OCI-LY3 (cell line): ENCODE measurements around the gene CASS4.

Experiments used
- H2AFZ ChIP-seq: fragments of 200-600, 300-600 bp; shearing (Covaris generic); 2 replicates; pipeline ENCODE4 v1.6.0; 2014; ENCODE audit warnings: antibody characterized with exemption, low read depth, low read length
- H3K27ac ChIP-seq: fragments of 200-600, 300-600 bp; sonication (generic); 2 replicates; pipeline ENCODE4 v1.5.1; 2014; ENCODE audit warnings: mild to moderate bottlenecking, low read length, moderate library complexity, mixed read lengths
- H3K27me3 ChIP-seq: fragments of 200-600, 300-600 bp; sonication (generic); 2 replicates; pipeline ENCODE4 v1.6.1; 2014; ENCODE audit warnings: low read depth, low read length, mixed read lengths
- H3K36me3 ChIP-seq: fragments of 200-600, 300-600 bp; sonication (generic); replicated peaks from 2 replicates; pipeline ENCODE3; 2014; ENCODE audit warnings: low read depth, low read length, mixed read lengths
- H3K4me1 ChIP-seq: fragments of 300-600, 200-600 bp; sonication (generic); 2 replicates; pipeline ENCODE4 v1.6.1; 2014; ENCODE audit warnings: low read length, mixed read lengths
- H3K4me2 ChIP-seq: fragments of 200-600, 300-600 bp; sonication (generic); 2 replicates; pipeline ENCODE4 v1.6.1; 2014; ENCODE audit warnings: low read length, mixed read lengths
- H3K4me3 ChIP-seq: fragments of 300-600, 200-600 bp; sonication (generic); 2 replicates; pipeline ENCODE4 v1.5.1; 2014; ENCODE audit warnings: antibody characterized with exemption, mild to moderate bottlenecking, low read length, moderate library complexity
- H3K79me2 ChIP-seq: fragments of 300-600, 200-600 bp; shearing (Covaris generic); 2 replicates; pipeline ENCODE4 v1.6.1; 2014; ENCODE audit warnings: mild to moderate bottlenecking, low read length, mixed read lengths
- H3K9ac ChIP-seq: fragments of 300-600, 200-600 bp; shearing (Covaris generic); 2 replicates; pipeline ENCODE4 v1.6.0; 2014; ENCODE audit warnings: mild to moderate bottlenecking, low read length, moderate library complexity
- H3K9me3 ChIP-seq: fragments of 200-600, 300-600 bp; shearing (Covaris generic); 2 replicates; pipeline ENCODE4 v1.6.1; 2014; ENCODE audit warnings: low read length, mixed read lengths; ENCODE audit not compliant: insufficient read depth
- H4K20me1 ChIP-seq: fragments of 200-600, 300-600 bp; sonication (generic); 2 replicates; pipeline ENCODE4 v1.6.1; 2016; ENCODE audit warnings: low read length, mixed read lengths; ENCODE audit not compliant: insufficient read depth
- EZH2phosphoT487 ChIP-seq: fragments of 200-600 bp; shearing (Covaris generic); IDR thresholded peaks from 2 replicates; pipeline ENCODE4 v1.6.1; 2018; ENCODE audit warnings: antibody characterized with exemption, mixed run types, low read depth
- TF ChIP-seq, protein P1 (sequence below): fragments of 200-600, 300-600 bp; sonication (generic); IDR thresholded peaks from 2 replicates; pipeline ENCODE4 v1.5.1; 2014; ENCODE audit warnings: antibody characterized with exemption, low read length, low read depth

The CASS4 gene, protein sequence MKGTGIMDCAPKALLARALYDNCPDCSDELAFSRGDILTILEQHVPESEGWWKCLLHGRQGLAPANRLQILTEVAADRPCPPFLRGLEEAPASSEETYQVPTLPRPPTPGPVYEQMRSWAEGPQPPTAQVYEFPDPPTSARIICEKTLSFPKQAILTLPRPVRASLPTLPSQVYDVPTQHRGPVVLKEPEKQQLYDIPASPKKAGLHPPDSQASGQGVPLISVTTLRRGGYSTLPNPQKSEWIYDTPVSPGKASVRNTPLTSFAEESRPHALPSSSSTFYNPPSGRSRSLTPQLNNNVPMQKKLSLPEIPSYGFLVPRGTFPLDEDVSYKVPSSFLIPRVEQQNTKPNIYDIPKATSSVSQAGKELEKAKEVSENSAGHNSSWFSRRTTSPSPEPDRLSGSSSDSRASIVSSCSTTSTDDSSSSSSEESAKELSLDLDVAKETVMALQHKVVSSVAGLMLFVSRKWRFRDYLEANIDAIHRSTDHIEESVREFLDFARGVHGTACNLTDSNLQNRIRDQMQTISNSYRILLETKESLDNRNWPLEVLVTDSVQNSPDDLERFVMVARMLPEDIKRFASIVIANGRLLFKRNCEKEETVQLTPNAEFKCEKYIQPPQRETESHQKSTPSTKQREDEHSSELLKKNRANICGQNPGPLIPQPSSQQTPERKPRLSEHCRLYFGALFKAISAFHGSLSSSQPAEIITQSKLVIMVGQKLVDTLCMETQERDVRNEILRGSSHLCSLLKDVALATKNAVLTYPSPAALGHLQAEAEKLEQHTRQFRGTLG

DNA sequence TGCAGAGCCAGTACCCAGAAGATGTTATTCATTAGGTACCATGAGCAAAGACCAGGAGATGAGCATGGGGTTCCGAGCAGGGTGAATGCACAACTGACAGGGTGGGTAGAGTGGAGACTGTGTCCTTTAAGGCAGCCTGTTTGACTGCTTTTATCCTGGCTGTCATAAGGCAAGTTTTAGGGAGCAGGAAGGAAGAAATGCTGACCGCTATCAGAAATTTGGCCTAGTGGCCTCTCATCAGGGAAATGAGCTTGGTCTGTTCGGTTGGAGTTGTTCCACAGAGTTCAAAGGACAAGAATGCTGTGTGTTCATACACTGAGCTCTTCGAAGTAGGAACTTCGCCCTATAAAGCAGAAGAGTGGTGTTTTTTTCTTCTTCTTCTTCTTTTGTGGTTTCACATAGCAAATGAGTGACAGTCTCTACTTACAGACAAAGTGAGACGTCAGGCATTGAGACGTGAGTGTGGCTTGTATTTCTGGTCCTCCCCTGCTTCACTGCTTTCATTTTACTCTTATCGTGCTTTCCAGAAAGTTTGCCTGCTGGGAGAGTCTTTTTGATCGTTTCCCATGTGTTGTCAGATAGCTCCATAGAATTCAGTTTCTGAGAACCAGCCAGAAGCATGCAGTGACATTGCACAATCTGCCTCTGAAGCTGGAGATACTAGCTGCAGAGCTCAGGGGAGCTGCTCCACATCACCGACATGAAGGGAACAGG lies at the start of gene CASS4:
CASS4 (plus strand) TSS at position 502 of the 714 bp plus-strand sequence; CDS start at position 701, 199 bp downstream.
- Histone ChIP-seq H3K9me3 (no peaks in the 10 kb centered on the region), H3K4me2 (peak within 1 kb of the TSS; percentile 68), H3K27ac (peak within 1 kb of the TSS; percentile 81), H3K4me3 (peak within 1 kb of the TSS; percentile 50), H4K20me1 (no peaks in the 10 kb centered on the region), H3K4me1 (peaks cover 18% of the 10 kb centered on the region), H3K27me3 (no peaks in the 10 kb centered on the region), H2AFZ (no peak within 1 kb of the TSS; the same call in 1 of the 2 replicates), H3K79me2 (no peaks in the 10 kb centered on the region), H3K36me3 (peaks cover 55% of the 10 kb centered on the region), H3K9ac (peak within 1 kb of the TSS; percentile 36)
- TF ChIP-seq EZH2phosphoT487: no peak
- TF ChIP-seq, protein P1, sequence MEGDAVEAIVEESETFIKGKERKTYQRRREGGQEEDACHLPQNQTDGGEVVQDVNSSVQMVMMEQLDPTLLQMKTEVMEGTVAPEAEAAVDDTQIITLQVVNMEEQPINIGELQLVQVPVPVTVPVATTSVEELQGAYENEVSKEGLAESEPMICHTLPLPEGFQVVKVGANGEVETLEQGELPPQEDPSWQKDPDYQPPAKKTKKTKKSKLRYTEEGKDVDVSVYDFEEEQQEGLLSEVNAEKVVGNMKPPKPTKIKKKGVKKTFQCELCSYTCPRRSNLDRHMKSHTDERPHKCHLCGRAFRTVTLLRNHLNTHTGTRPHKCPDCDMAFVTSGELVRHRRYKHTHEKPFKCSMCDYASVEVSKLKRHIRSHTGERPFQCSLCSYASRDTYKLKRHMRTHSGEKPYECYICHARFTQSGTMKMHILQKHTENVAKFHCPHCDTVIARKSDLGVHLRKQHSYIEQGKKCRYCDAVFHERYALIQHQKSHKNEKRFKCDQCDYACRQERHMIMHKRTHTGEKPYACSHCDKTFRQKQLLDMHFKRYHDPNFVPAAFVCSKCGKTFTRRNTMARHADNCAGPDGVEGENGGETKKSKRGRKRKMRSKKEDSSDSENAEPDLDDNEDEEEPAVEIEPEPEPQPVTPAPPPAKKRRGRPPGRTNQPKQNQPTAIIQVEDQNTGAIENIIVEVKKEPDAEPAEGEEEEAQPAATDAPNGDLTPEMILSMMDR: no peak

DNA sequence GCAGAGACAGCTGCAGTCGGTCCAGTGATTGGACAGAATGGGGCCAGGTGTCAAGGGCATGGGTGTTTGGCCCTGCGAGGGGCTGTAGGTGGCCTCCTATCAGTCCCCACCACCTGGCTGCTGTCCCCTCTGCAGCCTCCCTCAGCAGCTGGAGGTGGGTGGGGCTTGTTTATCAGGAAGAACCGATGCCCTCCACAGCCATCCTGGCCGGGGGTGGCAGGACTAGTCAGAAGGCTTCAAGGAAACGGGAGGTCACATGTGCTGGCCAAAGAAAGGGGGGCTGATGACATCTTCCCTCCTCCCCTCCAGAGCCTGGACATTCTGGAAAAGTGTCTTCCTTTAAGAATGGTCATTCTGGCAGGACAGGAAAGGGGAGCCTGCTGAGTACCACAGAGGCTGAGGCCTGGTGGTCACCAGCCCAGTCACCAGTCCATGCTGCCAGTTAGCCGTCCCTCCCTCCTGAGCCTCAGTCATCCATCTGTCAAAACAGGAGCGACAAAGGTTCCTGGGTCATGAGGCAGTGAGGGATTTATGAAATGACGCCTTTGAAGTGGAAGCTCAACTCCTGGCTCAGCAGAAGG lies 49.1 kb upstream of the CASS4 start:
- no peak overlapping the region for H3K27ac ChIP-seq
- H2AFZ ChIP-seq: no peak overlapping the region
- no peaks in the 10 kb centered on the region for H3K36me3 ChIP-seq
- TF ChIP-seq EZH2phosphoT487: no peak
- TF ChIP-seq, protein P1: no peak
- no peak overlapping the region for H3K4me2 ChIP-seq
- H4K20me1 ChIP-seq: no peaks in the 10 kb centered on the region; the same call in 1 of the 2 replicates
- H3K9me3 ChIP-seq: no peaks in the 10 kb centered on the region
- H3K4me3 ChIP-seq: no peak overlapping the region
- peaks cover 4% of the 10 kb centered on the region; the same call in 1 of the 2 replicates for H3K4me1 ChIP-seq
- peaks cover 3% of the 10 kb centered on the region; the same call in 1 of the 2 replicates for H3K27me3 ChIP-seq
- no peak overlapping the region for H3K9ac ChIP-seq
- H3K79me2 ChIP-seq: no peaks in the 10 kb centered on the region

DNA sequence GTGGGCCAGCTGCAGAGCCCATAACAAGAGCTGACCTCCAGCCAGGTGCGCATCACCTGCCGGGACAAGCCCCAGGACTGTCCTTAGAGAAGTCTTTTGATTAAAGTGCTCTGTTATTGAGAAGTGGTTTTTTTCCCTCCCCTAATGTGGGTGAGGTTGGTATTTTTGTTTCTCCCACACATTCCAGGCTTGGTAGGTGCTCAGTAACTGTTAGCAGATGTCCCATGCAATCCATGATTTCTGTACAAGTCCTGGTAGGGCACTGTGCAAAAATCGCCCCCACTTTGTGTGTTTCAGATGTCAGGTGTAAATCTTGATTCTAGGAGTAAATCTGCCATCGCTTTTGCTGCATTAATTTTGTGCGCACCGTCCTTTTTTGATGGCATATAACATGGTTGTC lies 48.6 kb upstream of the CASS4 start:
- Histone ChIP-seq H3K4me3 (no peak overlapping the region), H3K79me2 (no peaks in the 10 kb centered on the region), H2AFZ (no peak overlapping the region), H3K4me1 (no peaks in the 10 kb centered on the region), H4K20me1 (no peaks in the 10 kb centered on the region; the same call in 1 of the 2 replicates), H3K9ac (no peak overlapping the region), H3K36me3 (no peaks in the 10 kb centered on the region), H3K9me3 (no peaks in the 10 kb centered on the region), H3K27me3 (no peaks in the 10 kb centered on the region), H3K4me2 (no peak overlapping the region), H3K27ac (no peak overlapping the region)
- no peak for TF ChIP-seq EZH2phosphoT487
- TF ChIP-seq, protein P1: no peak
